KMS-11 (cell line): ENCODE data around the gene HMGB1.
A peak's percentile ranks its signal among the peaks of the same experiment; 100 is the strongest.

Source experiments
- H2AFZ ChIP-seq: fragments of 200-600 bp; sonication (generic); 2 replicates; pipeline ENCODE4 v1.6.1; 2016; ENCODE audit warnings: antibody characterized with exemption, mixed run types, low read depth
- H3K27ac ChIP-seq: fragments of 200-600 bp; sonication (generic); 2 replicates; pipeline ENCODE4 v1.6.1; 2016; ENCODE audit warnings: mild to moderate bottlenecking, mixed run types
- H3K27me3 ChIP-seq: fragments of 200-600 bp; sonication (generic); 2 replicates; pipeline ENCODE4 v1.6.1; 2017; ENCODE audit warnings: mild to moderate bottlenecking, low read depth, mixed run types, moderate library complexity; ENCODE audit not compliant: insufficient read depth
- H3K36me3 ChIP-seq: fragments of 200-600 bp; sonication (generic); 2 replicates; pipeline ENCODE4 v1.6.1; 2017; ENCODE audit warnings: mild to moderate bottlenecking, mixed run types; ENCODE audit not compliant: insufficient read depth
- H3K4me1 ChIP-seq: fragments of 200-600 bp; sonication (generic); 2 replicates; pipeline ENCODE4 v1.6.1; 2016; ENCODE audit warnings: mild to moderate bottlenecking, low read depth, mixed run types; ENCODE audit not compliant: poor library complexity, severe bottlenecking
- H3K4me2 ChIP-seq: fragments of 200-600 bp; sonication (generic); 2 replicates; pipeline ENCODE4 v1.7.0; 2016; ENCODE audit warnings: mild to moderate bottlenecking, mixed run types
- H3K4me3 ChIP-seq: fragments of 200-600 bp; sonication (generic); IDR thresholded peaks from 2 replicates; pipeline ENCODE4 v1.6.1; 2017; ENCODE audit warnings: low read depth, low read length, mixed read lengths; ENCODE audit not compliant: insufficient read depth
- H3K79me2 ChIP-seq: fragments of 200-600 bp; sonication (generic); 2 replicates; pipeline ENCODE4 v1.6.1; 2016; ENCODE audit warnings: low read depth, mixed run types; ENCODE audit not compliant: insufficient read depth
- H3K9ac ChIP-seq: fragments of 200-600 bp; sonication (generic); 2 replicates; pipeline ENCODE4 v1.6.1; 2016; ENCODE audit warnings: mild to moderate bottlenecking, mixed run types
- H4K20me1 ChIP-seq: fragments of 200-600 bp; sonication (generic); 2 replicates; pipeline ENCODE4 v1.6.1; 2016; ENCODE audit warnings: mild to moderate bottlenecking, mixed run types; ENCODE audit not compliant: insufficient read depth
- TF ChIP-seq, protein P1 (sequence below): fragments of 200-600 bp; sonication (generic); conservative IDR thresholded peaks from 2 replicates; pipeline ENCODE4 v1.6.1; 2017; ENCODE audit warnings: low read depth, mild to moderate bottlenecking, antibody characterized with exemption, low read length, moderate library complexity, mixed read lengths

HMGB1 gene

DNA sequence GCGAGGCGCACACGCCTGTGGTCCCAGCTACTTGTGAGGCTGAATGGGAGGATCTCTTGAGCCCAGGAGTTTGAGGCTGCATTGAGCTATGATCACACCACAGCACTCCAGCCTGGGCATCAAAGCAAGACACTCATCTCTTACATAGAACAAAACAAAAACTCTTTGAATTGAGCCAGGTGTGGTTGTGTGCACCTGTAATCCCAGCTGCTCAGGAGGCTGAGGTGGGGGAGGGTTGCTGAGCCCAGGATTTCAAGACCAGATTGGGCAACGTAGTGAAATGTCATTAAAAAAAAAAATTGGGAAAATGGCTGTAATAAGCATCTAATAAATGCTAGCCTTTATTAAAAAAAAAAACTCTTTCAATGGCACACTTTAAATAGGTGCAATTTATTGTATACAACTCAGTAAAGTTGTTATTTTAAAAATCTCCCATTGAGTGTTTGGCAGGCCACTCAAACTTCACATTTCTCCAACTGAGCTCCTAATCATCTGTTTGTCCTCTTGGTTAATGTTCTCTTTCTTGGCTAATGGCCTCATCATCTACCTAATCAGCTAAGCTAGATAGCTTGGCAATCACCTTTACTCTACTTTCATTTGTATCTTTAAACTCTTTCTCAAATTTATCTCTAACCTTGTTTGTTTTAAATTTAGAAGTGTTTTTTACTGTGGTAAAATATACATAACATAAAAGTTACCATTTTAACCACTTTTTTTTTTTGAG lies 28.1 kb upstream of the HMGB1 start:
- no peaks in the 10 kb centered on the region for H3K36me3 ChIP-seq
- no peaks in the 10 kb centered on the region for H3K79me2 ChIP-seq
- H2AFZ ChIP-seq, result no peak overlapping the region
- H3K9ac ChIP-seq, result no peak overlapping the region
- no peaks in the 10 kb centered on the region for H4K20me1 ChIP-seq
- no peak overlapping the region for H3K27ac ChIP-seq
- H3K4me1 ChIP-seq, result peaks cover 10% of the 10 kb centered on the region
- TF ChIP-seq, protein P1, sequence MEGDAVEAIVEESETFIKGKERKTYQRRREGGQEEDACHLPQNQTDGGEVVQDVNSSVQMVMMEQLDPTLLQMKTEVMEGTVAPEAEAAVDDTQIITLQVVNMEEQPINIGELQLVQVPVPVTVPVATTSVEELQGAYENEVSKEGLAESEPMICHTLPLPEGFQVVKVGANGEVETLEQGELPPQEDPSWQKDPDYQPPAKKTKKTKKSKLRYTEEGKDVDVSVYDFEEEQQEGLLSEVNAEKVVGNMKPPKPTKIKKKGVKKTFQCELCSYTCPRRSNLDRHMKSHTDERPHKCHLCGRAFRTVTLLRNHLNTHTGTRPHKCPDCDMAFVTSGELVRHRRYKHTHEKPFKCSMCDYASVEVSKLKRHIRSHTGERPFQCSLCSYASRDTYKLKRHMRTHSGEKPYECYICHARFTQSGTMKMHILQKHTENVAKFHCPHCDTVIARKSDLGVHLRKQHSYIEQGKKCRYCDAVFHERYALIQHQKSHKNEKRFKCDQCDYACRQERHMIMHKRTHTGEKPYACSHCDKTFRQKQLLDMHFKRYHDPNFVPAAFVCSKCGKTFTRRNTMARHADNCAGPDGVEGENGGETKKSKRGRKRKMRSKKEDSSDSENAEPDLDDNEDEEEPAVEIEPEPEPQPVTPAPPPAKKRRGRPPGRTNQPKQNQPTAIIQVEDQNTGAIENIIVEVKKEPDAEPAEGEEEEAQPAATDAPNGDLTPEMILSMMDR, result no peak
- H3K4me3 ChIP-seq, result no peak overlapping the region
- H3K4me2 ChIP-seq, result peak overlapping the region; percentile 6; the same call in 1 of the 2 replicates
- no peaks in the 10 kb centered on the region for H3K27me3 ChIP-seq

DNA sequence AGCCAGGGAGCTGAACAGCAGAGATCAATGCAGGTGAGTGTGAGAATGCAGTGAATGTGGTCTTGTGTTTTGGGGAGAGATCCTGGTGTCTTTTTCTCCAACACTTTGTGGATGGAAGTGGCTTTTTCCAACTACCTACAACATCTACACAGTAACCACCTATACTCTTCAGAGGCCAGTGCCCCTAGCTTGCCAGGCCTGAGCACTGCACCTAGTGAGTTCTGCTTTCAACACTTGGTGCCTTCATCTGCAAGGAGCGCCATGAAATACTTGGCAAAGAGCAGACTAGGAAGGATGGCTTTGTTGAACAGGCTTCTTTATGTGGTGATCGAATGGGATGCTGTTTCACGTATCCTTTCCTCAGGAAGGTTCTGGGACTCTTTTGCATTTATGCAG lies 21.3 kb upstream of the HMGB1 start:
- TF ChIP-seq, protein P1, result no peak
- H3K79me2 ChIP-seq, result no peaks in the 10 kb centered on the region
- H3K9ac ChIP-seq, result no peak overlapping the region
- H3K27me3 ChIP-seq, result no peaks in the 10 kb centered on the region
- no peaks in the 10 kb centered on the region for H3K36me3 ChIP-seq
- H3K27ac ChIP-seq, result no peak overlapping the region
- H3K4me2 ChIP-seq, result no peak overlapping the region
- H4K20me1 ChIP-seq, result no peaks in the 10 kb centered on the region
- H3K4me3 ChIP-seq, result no peak overlapping the region
- H3K4me1 ChIP-seq, result no peaks in the 10 kb centered on the region
- no peak overlapping the region for H2AFZ ChIP-seq

GRCh38 chr13:30486230-30487074 lies 20.7 kb upstream of the HMGB1 start:
- no peak overlapping the region for H3K9ac ChIP-seq
- H3K27ac ChIP-seq, result no peak overlapping the region
- H3K4me3 ChIP-seq, result no peak overlapping the region
- no peak overlapping the region for H2AFZ ChIP-seq
- no peaks in the 10 kb centered on the region for H3K36me3 ChIP-seq
- H4K20me1 ChIP-seq, result no peaks in the 10 kb centered on the region
- H3K4me1 ChIP-seq, result no peaks in the 10 kb centered on the region
- TF ChIP-seq, protein P1, result no peak
- no peak overlapping the region for H3K4me2 ChIP-seq
- H3K27me3 ChIP-seq, result no peaks in the 10 kb centered on the region
- no peaks in the 10 kb centered on the region for H3K79me2 ChIP-seq

DNA sequence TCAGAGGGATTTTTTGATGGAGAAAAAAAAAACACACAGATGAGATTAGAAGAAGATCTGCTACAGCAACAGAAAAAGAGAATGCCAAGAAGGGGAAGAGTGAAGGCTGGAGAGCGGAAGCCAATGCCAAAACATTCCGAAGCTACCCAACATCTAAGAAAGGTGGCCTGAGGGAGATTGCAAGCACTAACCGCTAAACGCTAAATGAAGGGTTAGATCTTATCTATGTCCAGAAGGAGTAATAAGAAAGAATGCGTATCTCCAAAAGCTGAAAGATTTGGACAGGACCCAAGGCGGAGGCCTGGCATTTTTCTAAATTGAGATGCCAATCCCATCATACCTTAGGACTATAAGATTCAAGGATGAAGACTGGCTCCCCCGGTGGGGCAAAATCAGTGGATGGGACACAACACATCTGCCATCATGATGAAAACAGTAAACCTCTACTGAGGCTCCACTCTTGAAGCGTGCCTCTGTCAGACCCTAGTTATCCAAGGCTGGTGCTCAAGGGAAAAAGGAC lies 15.6 kb upstream of the HMGB1 start:
- Histone ChIP-seq H3K36me3 (no peaks in the 10 kb centered on the region), H3K79me2 (no peaks in the 10 kb centered on the region), H3K9ac (no peak overlapping the region), H3K4me2 (no peak overlapping the region), H3K27ac (no peak overlapping the region), H2AFZ (no peak overlapping the region), H3K4me3 (no peak overlapping the region), H4K20me1 (no peaks in the 10 kb centered on the region), H3K27me3 (no peaks in the 10 kb centered on the region), H3K4me1 (no peaks in the 10 kb centered on the region)
- TF ChIP-seq, protein P1, result no peak
